Erythroblast (primary cell): Measurements from ENCODE around the gene PRR23E.

Experiments used
- DNase-seq, 2 experiments: peaks; one replicate each; lab custom pipeline; 2025; lab: John Stamatoyannopoulos, UW
- GATA1 ChIP-seq: IDR thresholded peaks from 2 replicates; pipeline ENCODE4 v1.6.1; 2011; ENCODE audit warnings: low read depth, mild to moderate bottlenecking, control low read depth, low read length, moderate library complexity
- POLR2A ChIP-seq: IDR thresholded peaks from 2 replicates; pipeline ENCODE4 v1.6.1; 2011; ENCODE audit warnings: mild to moderate bottlenecking, low read length

The PRR23E gene

DNA sequence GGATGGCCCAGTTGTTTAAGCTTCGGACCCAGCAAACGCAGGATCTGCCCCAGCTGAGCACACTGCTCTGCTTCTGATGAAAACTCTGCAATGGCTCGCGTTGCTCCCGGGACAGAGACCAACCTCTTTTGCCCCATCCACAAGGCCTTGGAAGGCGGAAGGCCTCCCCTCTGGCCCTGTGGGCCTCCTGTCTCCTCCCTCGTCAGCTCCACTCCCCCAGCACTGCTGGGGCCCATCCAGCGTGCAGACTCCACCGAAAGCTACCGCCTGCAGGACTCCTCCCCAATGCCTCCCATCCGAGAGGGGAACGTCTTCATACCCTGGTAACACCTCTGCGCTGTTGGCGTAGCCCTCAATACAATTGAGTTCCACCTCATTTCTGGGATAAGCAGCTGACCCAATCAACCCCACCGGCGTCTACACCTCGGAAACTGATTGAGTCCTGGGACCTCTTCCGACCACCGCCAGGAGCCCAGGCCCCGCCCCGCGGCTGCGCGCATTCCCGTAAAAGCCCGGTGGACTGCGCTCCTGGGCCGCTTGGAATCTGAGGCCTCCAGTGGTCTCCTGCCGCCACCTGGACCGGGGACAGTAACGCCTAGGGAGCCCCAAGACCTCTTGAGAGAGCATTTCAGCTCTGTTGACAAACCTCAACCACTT lies at the start of gene PRR23E:
Gene PRR23E (plus strand): TSS at position 556 of the 657 bp plus-strand sequence. CDS start 3,555 bp downstream, outside the sequence.
- DNase-seq: no peak
- no peak for TF ChIP-seq GATA1
- no peak for TF ChIP-seq POLR2A

DNA sequence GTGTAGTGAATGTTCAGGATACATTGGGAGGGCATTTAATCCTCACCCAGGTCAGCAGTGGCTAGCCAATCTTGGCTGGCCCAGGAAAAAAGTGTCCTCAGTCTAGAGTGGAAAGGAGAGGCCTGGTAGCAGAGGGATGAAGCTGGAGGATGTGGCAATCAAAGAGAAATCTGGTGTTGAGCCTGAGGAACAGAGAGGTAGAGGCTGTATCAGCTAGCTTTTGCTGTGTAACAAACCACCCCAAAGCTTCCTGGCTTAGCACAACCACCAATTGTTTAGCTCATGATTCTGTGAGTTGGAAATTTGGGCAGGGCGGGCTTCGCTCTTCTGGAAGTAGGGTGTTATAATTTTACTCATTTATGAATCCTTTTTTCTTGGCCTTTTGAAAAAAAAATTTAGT lies 49.8 kb upstream of the PRR23E start:
- DNase-seq: no peak
- no peak for TF ChIP-seq POLR2A
- no peak for TF ChIP-seq GATA1

GRCh38 chr3:127144631-127145030 lies 48.3 kb upstream of the PRR23E start:
- no peak for DNase-seq
- TF ChIP-seq POLR2A: no peak
- TF ChIP-seq GATA1: no peak

DNA sequence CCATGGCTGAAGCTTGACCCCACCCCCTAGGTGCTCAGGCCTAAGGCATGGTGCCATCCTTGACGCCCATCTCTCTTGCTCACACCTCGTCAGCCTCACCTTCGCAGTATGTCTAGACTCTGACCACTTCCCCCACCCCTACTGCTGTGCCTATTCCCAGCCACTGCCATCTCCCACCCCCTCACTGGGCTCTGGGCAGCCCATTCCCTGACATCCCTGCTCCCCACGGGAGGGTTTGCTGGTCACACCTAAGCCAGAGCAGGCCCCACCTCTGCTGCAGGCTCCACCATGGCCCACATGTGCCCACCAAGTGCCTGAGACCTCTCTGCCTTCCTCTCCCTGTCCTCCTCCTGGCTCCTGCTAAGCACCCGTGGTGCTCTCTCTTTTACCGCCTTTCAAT lies 47.7 kb upstream of the PRR23E start:
- no peak for DNase-seq

GRCh38 chr3:127147291-127147885 lies 45.5 kb upstream of the PRR23E start:
- no peak for TF ChIP-seq POLR2A
- no peak for TF ChIP-seq GATA1
- no peak for DNase-seq

More for the DNA sequence above, 47.7 kb upstream of the PRR23E start:
- TF ChIP-seq POLR2A: no peak
- TF ChIP-seq GATA1: no peak

DNA sequence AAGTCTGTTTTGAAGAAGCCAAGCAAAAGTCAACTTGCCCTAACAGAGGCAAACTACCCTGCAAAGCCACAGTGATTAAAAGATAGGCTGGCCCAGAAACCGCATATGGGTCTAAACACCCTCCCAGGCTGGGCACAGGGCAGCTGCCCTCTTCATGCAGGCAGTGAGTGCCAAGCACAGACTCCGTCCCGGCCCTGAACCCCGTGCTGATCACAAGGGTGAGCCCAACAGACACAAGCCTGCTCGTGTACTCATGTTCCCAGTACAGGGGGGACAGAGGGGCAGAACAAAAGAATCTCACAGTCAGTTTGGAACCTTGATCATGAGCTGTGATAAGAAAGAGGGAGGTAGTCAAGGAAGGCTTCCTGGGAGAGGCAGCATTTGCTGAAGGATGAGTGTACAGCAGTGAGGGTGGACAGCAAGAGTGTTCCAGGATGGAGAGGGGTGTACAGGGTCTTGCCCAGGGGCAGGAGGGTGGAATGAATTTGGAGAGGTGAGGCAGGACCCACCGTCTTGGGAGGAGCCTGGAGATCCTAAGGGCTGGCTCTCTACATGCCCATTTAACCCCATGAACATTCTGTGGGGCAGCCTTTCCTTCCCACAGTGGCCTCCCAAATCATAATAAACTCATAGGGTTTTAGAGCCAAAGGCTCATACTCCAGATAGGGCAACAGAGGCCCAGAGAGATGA lies 43.2 kb upstream of the PRR23E start:
- no peak for DNase-seq
- no peak for TF ChIP-seq POLR2A
- TF ChIP-seq GATA1: no peak

- no peak for DNase-seq
- no peak for TF ChIP-seq POLR2A
- TF ChIP-seq GATA1: no peak
Measured at GRCh38 chr3:127150513-127151250, 42.2 kb upstream of the PRR23E start.

DNA sequence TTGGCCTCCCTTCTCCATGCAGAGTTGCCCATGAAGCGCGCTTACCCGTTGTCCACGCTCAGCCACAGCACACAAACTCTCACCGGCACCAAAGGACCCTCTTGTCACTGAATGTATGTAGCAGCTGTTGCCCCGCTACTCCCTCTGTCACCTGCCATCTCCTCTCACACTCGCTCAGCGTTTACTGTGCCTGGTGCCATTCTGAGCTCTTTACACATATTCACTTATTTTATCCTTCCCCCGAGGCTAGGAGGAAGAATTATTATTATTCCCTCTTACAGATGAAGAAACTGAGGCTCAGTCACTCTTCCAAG lies 41.7 kb upstream of the PRR23E start:
- TF ChIP-seq POLR2A: no peak
- TF ChIP-seq GATA1: no peak

DNA sequence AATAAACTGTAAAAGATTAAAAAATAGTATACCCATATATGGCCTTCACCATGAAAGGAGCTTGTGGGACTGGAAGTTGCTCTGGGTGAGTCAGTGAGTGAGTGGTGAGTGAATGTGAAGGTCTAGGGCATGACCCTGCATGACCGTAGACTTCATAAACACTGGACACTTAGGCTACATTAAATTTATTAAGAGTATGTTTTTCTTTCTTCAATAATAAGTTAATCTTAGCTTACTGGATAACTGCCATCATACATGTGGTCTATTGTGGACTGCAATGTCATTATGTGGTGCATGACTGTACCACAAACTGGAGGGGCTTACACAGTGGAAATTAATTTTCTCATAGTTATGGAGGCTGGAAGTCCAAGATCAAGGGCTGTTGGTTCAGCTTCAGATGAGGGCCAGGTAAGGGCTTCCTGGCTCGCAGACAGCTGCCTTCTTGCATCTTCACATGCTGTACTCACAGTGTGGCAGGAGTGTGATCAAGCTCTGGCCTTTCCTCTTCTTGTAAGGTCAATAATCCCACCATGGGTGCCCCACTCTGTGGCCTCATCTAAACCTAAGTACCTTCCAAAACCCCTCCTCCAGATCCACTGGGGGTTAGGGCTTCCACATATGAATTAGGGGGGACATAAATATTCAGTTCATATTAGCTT lies 40.8 kb upstream of the PRR23E start:
- no peak for TF ChIP-seq POLR2A
- no peak for TF ChIP-seq GATA1
- DNase-seq: no peak

More for the DNA sequence above, 41.7 kb upstream of the PRR23E start:
- no peak for DNase-seq

GRCh38 chr3:127152684-127153505 lies 40.0 kb upstream of the PRR23E start:
- DNase-seq: no peak
- TF ChIP-seq GATA1 (no peak), POLR2A (no peak)

- no peak for DNase-seq
- TF ChIP-seq POLR2A (no peak), GATA1 (no peak)
Measured at GRCh38 chr3:127153506-127153815, 39.5 kb upstream of the PRR23E start.

- no peak for DNase-seq
- no peak for TF ChIP-seq GATA1
- no peak for TF ChIP-seq POLR2A
Measured at GRCh38 chr3:127156338-127157050, 36.4 kb upstream of the PRR23E start.
